Measurements from ENCODE around the gene QRFPR. TPM values are rescaled to one million over a fixed set of nuclear protein-coding genes. Genes with fewer than 3 reads are reported as not detected.
"Not testable (repeated sequence)": the region's sequence is repeated elsewhere in the genome, so short reads cannot be mapped to it uniquely, and the experiment has no call there.

Gene QRFPR
- total RNA-seq, 1 donor: not detected

GRCh38 chr4:121340247-121340646, 40.6 kb downstream of the QRFPR start:
- no peak for DNase-seq (ENCODE audit: low read depth in 2 of 3, low spot score in 2 of 3)

DNA sequence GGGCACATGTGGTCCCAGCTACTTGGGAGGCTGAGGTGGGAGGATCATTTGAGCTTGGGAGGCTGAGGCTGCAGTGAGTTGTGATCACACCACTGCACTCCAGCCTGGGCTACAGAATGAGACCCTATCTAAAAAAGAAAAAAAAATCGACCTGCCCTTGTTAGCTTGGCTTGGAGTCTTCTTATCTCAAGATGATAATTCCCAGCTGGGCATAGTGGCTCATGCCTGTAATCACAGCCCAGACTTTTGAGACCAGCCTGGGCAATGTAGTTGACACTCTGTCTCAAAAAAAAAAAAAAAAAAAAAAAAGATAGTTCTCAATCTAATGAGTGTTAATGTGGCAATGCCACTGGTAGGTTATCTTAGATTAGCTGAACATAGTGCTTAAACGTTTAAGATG, 41.0 kb downstream of the QRFPR start:
- no peak for DNase-seq (ENCODE audit: low read depth in 2 of 3, low spot score in 2 of 3)

GRCh38 chr4:121339307-121339706, 41.5 kb downstream of the QRFPR start:
- no peak for DNase-seq (ENCODE audit: low read depth in 2 of 3, low spot score in 2 of 3)

- DNase-seq (ENCODE audit: low read depth in 2 of 3, low spot score in 2 of 3): no peak
Measured at GRCh38 chr4:121338518-121338917, 42.3 kb downstream of the QRFPR start.

GRCh38 chr4:121336706-121337105, 44.1 kb downstream of the QRFPR start:
- no peak for DNase-seq (ENCODE audit: low read depth in 2 of 3, low spot score in 2 of 3)

DNA sequence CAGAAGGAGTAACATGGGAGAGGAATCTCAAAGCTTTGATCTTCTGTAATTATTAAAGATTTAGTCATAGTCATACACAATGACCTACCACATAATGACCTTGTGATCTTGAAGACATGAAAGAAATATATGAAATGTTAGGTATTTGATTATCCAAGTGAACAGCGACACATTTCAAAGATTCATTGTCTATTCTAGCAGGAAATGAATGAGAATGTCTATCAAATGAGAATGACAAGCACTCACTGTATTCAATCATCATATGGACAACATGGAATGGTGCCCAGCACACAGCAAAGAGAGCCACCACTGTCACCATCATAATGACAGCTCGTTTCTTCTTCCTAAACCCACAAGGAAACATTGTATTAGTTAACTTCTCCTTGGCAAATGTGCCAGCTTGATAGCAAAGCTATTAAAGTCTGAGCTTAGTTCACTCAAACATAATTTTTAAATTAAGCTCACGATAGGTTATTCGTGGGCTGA, 50.6 kb downstream of the QRFPR start:
- no peak for DNase-seq (ENCODE audit: low read depth in 2 of 3, low spot score in 2 of 3)

GRCh38 chr4:121326597-121326996, 54.2 kb downstream of the QRFPR start:
- no peak for DNase-seq (ENCODE audit: low read depth in 2 of 3, low spot score in 2 of 3)

GRCh38 chr4:121324331-121324730, 56.5 kb downstream of the QRFPR start:
- DNase-seq (ENCODE audit: low read depth in 2 of 3, low spot score in 2 of 3): no peak

GRCh38 chr4:121321466-121321865, 59.4 kb downstream of the QRFPR start:
- DNase-seq (ENCODE audit: low read depth in 2 of 3, low spot score in 2 of 3): no peak

DNA sequence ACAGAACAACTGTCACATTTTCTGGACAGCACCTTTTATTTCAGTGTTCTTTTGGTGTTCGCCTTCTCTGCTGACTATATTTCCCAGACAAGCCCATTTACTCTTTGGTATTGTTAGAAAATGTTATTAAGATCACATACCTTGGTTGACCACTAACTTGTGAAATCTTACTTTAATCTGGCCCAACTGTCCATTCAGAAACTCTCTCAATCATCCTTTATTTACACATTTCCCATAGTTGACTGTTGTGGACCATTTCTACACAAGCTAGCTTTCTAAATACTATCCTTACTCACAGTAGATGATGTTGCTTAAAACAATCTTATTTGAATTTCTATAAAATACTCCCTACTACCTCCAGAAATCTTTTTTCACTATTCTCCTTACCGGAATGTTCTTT, 64.7 kb downstream of the QRFPR start:
- no peak for DNase-seq (ENCODE audit: low read depth in 2 of 3, low spot score in 2 of 3)

GRCh38 chr4:121313430-121313829, 67.4 kb downstream of the QRFPR start:
- DNase-seq (ENCODE audit: low read depth in 2 of 3, low spot score in 2 of 3): not testable (repeated sequence)

DNA sequence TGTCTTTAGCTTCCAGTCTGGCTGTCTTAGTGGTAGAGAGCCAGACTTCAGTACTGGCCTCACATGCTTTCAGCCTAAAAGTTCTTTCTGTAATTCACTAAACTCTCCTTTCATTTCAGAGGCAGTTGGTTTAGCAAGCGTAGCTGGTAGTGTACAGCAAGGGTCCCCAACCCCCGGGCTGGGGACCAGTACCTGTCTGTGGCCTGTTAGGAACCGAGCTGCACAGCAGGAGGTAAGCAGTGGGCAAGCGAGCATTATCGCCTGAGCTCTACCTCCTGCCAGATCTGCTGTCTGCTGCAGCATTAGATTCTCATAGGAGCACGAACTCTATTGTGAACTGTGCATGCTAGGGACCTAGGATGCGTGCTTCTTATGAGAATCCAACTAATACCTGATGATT, 72.0 kb downstream of the QRFPR start:
- no peak for DNase-seq (ENCODE audit: low read depth in 2 of 3, low spot score in 2 of 3)

DNA sequence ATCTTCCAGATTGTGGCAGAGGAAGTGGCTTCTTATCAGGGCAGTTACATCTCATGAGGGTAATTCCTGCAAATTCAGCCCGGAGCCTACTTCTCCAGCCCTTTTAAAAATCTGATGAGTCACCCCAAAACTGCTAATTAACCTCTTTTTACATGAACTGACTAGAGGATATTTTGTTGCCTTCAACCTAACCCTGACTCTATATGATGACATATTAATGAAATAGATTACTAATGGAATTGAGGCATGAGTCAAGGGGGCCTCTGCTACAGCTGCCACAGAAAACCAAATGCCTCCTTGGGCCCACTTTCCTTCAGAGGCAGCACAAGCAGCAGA, 72.5 kb downstream of the QRFPR start:
- DNase-seq (ENCODE audit: low read depth in 2 of 3, low spot score in 2 of 3): peak in 2 of 3 donors; percentile 48 to 58

DNA sequence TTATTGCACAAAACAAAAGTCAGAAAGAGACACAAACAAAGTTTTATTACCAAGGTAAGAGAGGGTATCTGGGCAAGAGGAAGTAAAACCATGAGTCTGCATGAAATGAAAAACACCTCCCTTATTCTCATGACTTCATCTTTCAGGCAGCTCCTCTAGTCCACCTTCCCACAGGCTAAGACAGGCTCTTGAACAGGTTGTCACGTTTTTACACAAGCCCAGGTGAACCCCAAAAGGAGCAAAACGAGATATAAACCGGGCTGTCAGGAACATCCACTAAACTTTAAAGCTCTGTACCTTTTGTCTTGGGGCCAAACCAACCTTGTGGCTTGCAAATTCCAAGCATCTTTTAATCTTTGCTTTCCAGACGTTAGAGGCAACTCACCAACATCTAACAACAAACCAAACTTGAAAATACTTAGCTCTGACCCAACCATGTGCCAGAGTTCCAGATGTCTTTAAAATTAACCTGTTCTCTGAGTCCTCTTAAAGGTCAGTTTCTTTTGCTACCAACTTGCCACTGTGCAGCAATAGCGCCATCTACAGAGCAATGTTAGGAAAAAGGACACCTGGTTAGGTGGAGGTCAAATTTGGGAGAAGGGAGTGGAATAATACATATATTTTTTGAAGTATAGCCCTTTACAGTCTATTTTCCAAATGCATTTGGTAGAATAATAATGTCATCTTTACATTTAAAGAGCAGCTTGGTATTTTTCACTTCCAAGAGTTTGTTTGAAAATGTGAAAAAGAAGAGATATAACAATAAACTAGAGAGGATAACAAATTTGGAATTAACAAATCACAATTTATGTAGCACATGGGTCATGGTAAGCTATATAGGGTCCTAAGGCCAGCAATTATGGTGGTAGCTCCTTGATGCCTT, 73.1 kb downstream of the QRFPR start:
- DNase-seq (ENCODE audit: low read depth in 2 of 3, low spot score in 2 of 3): peak; percentile 22 to 62 (median 33)

GRCh38 chr4:121306931-121307330, 73.9 kb downstream of the QRFPR start:
- DNase-seq (ENCODE audit: low read depth in 2 of 3, low spot score in 2 of 3): peak in 1 of 3 donors; percentile 7

DNA sequence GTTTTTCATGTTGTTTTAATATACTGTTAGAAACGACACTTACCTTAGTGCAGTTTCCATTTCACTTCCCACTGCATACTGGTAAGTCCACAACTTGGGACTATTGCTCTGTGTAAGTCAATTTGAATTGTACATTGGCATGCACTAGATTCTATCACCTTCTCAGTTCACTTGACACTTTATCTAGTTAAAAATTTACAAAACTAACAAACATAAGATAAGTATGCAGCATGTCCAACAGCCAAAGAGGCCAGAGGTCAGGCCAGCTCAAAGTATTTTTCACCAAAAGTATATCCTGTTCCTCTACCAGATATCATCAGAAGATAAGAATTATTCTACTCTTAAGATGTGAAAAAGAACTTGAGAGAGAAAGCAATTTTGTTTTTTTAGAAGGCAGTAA, 75.9 kb downstream of the QRFPR start:
- DNase-seq (ENCODE audit: low read depth in 2 of 3, low spot score in 2 of 3): no peak

DNA sequence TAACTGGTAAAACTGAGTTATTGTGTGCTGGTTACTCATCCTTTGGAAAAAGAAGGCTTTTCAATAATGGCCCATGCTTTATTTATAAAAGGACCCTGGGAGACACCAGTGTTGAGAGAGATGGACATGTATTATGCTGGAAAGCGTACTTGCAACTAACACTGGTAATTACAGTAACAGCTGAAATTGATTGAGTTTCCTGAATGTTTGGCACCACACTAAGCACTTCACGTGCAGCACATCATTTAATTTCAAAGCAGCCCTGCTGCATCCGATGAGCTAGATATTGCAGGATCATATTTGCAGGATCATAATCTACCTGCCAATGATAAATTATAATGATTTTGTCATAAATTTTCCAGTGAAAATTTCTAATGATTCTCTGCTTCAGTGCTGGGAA, 81.5 kb downstream of the QRFPR start:
- no peak for DNase-seq (ENCODE audit: low read depth in 2 of 3, low spot score in 2 of 3)

GRCh38 chr4:121283319-121283718, 97.5 kb downstream of the QRFPR start:
- no peak for DNase-seq (ENCODE audit: low read depth in 2 of 3, low spot score in 2 of 3)

- no peak for DNase-seq (ENCODE audit: low read depth in 2 of 3, low spot score in 2 of 3)
Measured at GRCh38 chr4:121280425-121280824, 100.4 kb downstream of the QRFPR start.

DNA sequence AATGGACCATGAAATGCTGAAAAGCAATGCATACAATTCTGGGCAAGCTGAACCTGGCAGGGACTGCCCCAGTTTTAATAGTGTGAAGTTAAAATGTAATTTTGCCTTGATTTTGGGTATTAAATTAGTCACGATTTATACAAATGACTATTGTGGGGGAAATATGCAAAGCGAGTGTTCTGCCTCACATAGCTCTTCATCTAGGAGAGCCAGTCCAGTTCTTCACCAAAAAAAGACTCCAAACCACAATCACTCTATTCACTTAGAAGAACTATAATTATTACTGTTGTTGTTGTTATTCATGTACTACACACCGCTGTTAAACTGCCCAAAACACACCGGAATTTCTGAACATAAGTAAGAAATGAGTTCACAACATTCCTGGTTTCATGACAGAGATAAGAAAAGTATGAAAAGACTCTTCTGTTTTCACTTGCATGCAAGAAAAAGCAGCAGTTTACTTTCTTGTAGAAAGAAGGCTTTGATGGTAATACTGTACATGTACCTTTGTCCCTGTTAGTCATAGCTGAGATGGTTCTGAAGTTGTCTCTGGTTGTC, 101.9 kb downstream of the QRFPR start:
- DNase-seq (ENCODE audit: low read depth in 2 of 3, low spot score in 2 of 3): no peak

Data from hematopoietic multipotent progenitor cell (in vitro differentiated cells).